SK-N-MC (cell line): Measurements from ENCODE around the gene TRHDE.

Experiments
- EZH2 ChIP-seq: fragments of 200-600 bp; sonication (generic); IDR thresholded peaks from one replicate; pipeline ENCODE4 v1.6.1; 2017; ENCODE audit warnings: antibody characterized with exemption
- POLR2AphosphoS5 ChIP-seq: IDR thresholded peaks from 2 replicates; pipeline ENCODE4 v1.6.1; 2012; ENCODE audit warnings: mild to moderate bottlenecking, low read depth, low read length, borderline replicate concordance

- TF ChIP-seq EZH2 (no peak), POLR2AphosphoS5 (no peak)
Measured at GRCh38 chr12:72570601-72571000, 298.4 kb downstream of the TRHDE start.
